RPMI7951 (cell line): ENCODE measurements around the gene CCDC121. TPM values are rescaled to one million over a fixed set of nuclear protein-coding genes. Genes with fewer than 3 reads are reported as not detected.

ENCODE experiments used
- DNase-seq: peaks from one replicate; pipeline ENCODE4 v3.0.0-alpha.2; 2012; ENCODE audit warnings: low read depth
- total RNA-seq: library from RNA; depleted of rRNA; stranded (reverse); fragments of >200 nt; shearing (Covaris generic); gene quantifications from 2 replicates; pipeline ENCODE4 v1.2.3, GENCODE V29; 2014; rRNA removed

The CCDC121 gene
- 1.8 and 2.2 TPM in 2 replicates for total RNA-seq

- peak; percentile 96 for DNase-seq
Observed at GRCh38 chr2:27628767-27629709, at the start of gene CCDC121, which contains the start of gene GPN1. TSS of gene CCDC121 (minus strand) at chr2:27629012. CDS start at chr2:27627799, 1,213 bp downstream. TSS of gene GPN1 (plus strand) at chr2:27629050. CDS start at chr2:27629059, 9 bp downstream.

- no peak for DNase-seq
Observed at GRCh38 chr2:27672723-27673486, 44.1 kb upstream of the CCDC121 start.

GRCh38 chr2:27671235-27671634 is 42.4 kb upstream of the CCDC121 start:
- DNase-seq = no peak

- DNase-seq = no peak
Observed at GRCh38 chr2:27667446-27667845, 38.6 kb upstream of the CCDC121 start.

- DNase-seq = no peak
Observed at GRCh38 chr2:27664622-27665363, 36.0 kb upstream of the CCDC121 start.

GRCh38 chr2:27664154-27664574 is 35.4 kb upstream of the CCDC121 start:
- DNase-seq = no peak

- peak; percentile 89 for DNase-seq
Observed at GRCh38 chr2:27663285-27664153, 34.7 kb upstream of the CCDC121 start, which contains the start of the genes SLC4A1AP and SUPT7L. TSS of gene SLC4A1AP (plus strand) at chr2:27663889. CDS start at chr2:27663915, 26 bp downstream. TSS of gene SUPT7L (minus strand) at chr2:27663614. CDS start at chr2:27662192, 1,422 bp downstream.

GRCh38 chr2:27661371-27661770 is 32.6 kb upstream of the CCDC121 start:
- no peak for DNase-seq

- peak; percentile 36 for DNase-seq
Observed at GRCh38 chr2:27655155-27655951, 26.5 kb upstream of the CCDC121 start.

- DNase-seq = peak; percentile 14
Observed at GRCh38 chr2:27653397-27653796, 24.6 kb upstream of the CCDC121 start.

- DNase-seq = no peak
Observed at GRCh38 chr2:27652790-27653189, 24.0 kb upstream of the CCDC121 start.

- DNase-seq = no peak
Observed at GRCh38 chr2:27652341-27652740, 23.5 kb upstream of the CCDC121 start.

- no peak for DNase-seq
Observed at GRCh38 chr2:27651056-27651455, 22.2 kb upstream of the CCDC121 start.

- DNase-seq = no peak
Observed at GRCh38 chr2:27647737-27648136, 18.9 kb upstream of the CCDC121 start.

- DNase-seq = no peak
Observed at GRCh38 chr2:27647289-27647688, 18.5 kb upstream of the CCDC121 start.

- DNase-seq = no peak
Observed at GRCh38 chr2:27645197-27645596, 16.4 kb upstream of the CCDC121 start.

GRCh38 chr2:27640722-27641245 is 12.0 kb upstream of the CCDC121 start:
- no peak for DNase-seq

- DNase-seq = peak; percentile 36
Observed at GRCh38 chr2:27638709-27639108, 9.9 kb upstream of the CCDC121 start.

- DNase-seq = peak; percentile 52
Observed at GRCh38 chr2:27638037-27638637, 9.3 kb upstream of the CCDC121 start.
